OCI-LY1 (cell line): ENCODE measurements around the gene IL1RAP.

Source experiments
- CTCF ChIP-seq: fragments of 200-600 bp; sonication (generic), shearing (Covaris generic); IDR thresholded peaks from 2 replicates; pipeline ENCODE4 v1.5.1; 2017; ENCODE audit warnings: mild to moderate bottlenecking, antibody characterized with exemption, low read length, moderate library complexity, mixed read lengths
- EZH2 ChIP-seq: fragments of 200-600 bp; sonication (generic), shearing (Covaris generic); IDR thresholded peaks from 2 replicates; pipeline ENCODE4 v1.8.0; 2017; ENCODE audit warnings: borderline replicate concordance, mixed run types, mild to moderate bottlenecking, antibody characterized with exemption, low read length, moderate library complexity, mixed read lengths

- TF ChIP-seq CTCF = no peak
- no peak for TF ChIP-seq EZH2
Observed at GRCh38 chr3:190580417-190580816, 66.5 kb downstream of the IL1RAP start.
